Skeletal muscle cell (primary cell): ENCODE measurements around the gene RRP1.
"Not testable (repeated sequence)": the region's sequence is repeated elsewhere in the genome, so short reads cannot be mapped to it uniquely, and the experiment has no call there.

Experiments
- DNase-seq: peaks from one replicate; pipeline ENCODE4 v3.0.0-alpha.2; 2010; ENCODE audit warnings: low read depth
- H3K4me3 ChIP-seq: 2 replicates; pipeline ENCODE4 v1.5.1; 2011; ENCODE audit warnings: low read depth, mild to moderate bottlenecking, control low read depth, low read length, moderate library complexity

RRP1 gene

GRCh38 chr21:43812957-43813655 lies 23.7 kb downstream of the RRP1 start:
- H3K4me3 ChIP-seq = no peak overlapping the region
- no peak for DNase-seq

GRCh38 chr21:43813656-43813980 lies 24.2 kb downstream of the RRP1 start:
- DNase-seq = no peak
- H3K4me3 ChIP-seq = no peak overlapping the region

DNA sequence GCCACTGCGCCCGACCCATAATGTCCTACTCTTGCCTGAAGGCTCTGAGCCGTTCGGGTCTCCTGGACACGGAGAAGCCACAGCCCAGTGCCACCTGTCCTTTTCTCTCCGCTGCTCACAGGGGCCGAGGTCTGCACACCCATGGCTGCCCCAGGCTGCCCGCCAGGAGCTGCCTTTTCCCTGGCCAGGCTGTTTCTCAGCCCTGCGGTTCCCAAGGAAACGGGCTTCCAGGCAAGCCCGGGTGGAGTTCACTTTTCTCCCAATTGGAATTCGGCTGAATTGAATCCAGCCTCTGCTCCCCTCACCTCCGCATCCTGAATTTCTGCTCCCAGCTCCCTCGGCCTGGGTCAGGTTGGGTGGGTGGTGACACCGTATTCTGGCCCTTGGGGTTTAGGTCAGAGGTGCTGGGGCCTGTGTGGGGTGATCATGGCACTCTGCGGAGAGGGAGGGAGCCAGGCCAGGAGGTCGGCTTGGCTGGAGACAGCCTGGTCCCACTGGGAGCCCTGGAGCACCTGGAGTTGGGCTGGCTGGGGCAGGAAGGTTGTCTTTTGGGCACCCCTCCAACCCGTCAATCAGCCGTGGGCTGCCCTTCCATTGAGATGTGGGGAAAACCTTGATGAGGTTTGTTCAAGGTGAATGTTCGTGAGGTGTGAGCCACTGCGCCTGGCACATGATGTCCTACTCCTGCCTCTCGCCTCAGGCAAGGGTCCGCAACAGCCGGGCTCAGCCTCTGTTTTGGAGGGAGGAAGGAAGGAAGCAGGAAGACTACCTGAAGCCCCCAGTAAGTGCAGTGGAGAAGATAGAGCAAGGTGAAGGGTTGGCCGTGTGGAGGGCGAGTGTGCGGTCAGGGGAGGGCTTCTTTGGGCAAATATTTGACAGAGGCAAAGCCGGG lies 25.1 kb downstream of the RRP1 start:
- no peak for DNase-seq
- H3K4me3 ChIP-seq = no peak overlapping the region

- DNase-seq = no peak
- no peak overlapping the region for H3K4me3 ChIP-seq
These were observed 25.8 kb downstream of the RRP1 start for GRCh38 chr21:43815107-43815613.

GRCh38 chr21:43815991-43816390 lies 26.6 kb downstream of the RRP1 start:
- no peak for DNase-seq
- no peak overlapping the region for H3K4me3 ChIP-seq

DNA sequence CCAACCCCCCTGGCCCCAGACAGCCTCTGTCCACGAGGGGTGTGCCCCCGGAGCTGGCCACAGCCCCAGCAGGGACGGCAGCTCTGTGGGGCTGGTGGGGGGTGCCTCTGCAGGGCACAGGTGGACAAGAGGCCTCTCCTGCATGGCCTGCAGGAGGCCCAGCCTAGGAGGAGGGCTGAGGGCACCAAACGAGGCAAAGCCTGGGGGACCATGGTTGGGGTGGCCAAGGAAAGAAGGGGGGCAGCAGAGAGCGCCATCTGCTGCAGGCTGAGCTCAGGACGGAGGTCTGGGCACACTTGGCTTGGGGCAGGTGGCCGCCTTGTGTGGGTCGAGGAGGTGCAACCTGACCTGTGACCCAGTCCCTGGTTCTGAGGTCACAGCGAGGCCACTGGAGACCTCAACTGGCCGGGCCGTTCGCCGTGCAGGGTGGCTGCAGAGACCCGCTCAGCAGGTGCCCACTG lies 27.3 kb downstream of the RRP1 start:
- DNase-seq = no peak
- H3K4me3 ChIP-seq = no peak overlapping the region

DNA sequence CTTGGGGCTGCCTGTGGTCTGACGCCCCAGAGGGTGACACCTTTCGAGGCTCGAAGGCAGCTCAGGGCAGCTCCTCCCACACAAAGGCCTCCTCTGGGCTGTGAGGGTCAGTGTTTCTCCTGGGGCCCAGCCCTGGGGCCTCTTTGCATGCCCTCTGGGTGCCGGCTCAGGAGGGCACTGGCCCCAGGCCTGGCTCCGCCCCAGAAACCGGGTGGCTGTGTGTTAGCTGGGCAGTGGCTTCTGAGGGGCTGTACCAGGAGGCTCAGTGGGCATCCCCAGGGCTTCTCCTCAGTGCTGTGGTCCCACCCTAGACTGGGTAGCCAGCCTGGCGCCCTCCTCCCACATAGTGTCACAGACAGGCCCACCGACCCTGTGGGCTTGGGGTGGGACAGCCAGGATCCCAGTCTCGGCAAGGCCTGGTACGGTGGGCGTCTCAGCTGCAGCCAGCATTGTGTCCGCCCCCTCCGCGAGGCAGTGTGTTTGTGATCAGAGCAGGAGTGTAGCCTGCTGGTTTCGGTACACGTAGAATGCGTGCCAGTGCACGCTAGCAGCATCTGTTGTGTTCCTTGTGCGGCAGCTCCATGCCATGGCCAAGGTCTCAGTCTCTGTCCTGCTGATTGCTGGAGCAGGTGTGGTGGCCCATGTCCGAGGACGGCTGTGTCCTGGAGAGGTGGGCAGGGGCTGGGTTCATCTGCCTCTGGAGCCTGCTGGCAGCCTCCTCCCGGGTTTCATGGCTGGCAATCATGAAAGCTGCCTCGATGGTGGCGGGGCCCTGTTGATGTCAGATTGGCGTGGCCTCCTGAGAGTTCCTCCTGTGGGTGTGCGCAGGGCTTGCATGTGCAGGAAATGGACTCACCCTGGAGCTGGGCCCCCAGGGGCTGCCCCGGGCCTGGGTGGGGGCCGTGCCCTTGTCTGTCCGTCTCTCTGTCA lies 28.0 kb downstream of the RRP1 start:
- no peak overlapping the region for H3K4me3 ChIP-seq
- no peak for DNase-seq

DNA sequence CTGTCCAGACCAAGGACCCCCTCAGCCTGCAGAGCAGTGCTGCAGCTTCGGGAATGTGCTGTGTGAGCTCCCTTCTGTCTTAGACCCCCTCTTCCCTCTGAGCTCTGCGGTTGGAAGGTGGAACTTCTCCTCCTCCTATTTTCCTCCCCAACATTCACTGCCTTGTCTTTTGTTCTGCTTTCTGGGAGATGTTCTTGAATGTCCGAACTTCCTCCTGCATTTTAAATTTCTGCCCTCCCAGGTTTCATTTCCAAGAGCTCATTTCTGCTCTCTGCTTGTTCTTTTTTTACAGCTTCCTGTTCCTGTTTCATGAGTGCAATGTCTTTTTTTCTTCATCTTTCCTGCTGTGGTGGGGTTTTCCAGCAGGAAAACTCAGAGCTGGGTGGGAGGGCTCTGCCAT lies 29.3 kb downstream of the RRP1 start:
- no peak for DNase-seq
- H3K4me3 ChIP-seq = no peak overlapping the region

- H3K4me3 ChIP-seq = no peak overlapping the region
- DNase-seq = no peak
These were observed 30.4 kb downstream of the RRP1 start for GRCh38 chr21:43819511-43820405.

DNA sequence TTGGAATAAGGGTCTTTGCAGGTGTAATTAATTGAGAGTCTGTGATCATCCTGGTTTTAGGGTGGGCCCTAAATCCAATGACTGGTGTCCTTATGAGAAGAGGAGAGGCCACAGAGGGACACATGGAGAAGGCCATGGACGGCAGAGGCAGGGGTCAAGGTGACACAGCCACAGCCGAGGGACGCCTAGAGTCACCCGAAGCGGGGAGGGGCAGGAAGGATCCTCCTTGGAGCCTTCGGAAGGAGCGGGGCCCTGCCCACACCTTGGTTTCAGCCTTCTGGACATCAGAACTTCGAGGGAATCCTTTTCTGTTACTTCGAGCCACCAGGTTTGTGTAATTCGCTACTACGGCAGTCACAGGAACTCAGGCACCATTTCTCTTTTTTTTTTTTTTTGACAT lies 31.1 kb downstream of the RRP1 start:
- DNase-seq = no peak
- H3K4me3 ChIP-seq = no peak overlapping the region

DNA sequence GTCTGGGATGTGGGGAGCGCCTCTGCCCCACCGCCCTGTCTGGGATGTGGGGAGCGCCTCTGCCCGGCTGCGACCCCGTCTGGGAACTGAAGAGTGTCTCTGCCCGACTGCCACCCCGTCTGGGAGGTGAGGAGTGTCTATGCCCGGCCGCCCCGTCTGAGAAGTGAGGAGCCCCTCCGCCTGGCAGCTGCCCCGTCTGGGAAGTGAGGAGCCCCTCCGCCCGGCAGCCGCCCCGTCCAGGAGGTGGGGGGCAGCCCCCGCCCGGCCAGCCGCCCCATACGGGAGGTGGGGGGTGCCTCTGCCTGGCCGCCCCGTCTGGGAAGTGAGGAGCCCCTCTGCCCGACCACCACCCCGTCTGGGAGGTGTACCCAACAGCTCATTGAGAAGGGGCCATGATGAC lies 32.8 kb downstream of the RRP1 start:
- not testable (repeated sequence) for H3K4me3 ChIP-seq, DNase-seq

DNA sequence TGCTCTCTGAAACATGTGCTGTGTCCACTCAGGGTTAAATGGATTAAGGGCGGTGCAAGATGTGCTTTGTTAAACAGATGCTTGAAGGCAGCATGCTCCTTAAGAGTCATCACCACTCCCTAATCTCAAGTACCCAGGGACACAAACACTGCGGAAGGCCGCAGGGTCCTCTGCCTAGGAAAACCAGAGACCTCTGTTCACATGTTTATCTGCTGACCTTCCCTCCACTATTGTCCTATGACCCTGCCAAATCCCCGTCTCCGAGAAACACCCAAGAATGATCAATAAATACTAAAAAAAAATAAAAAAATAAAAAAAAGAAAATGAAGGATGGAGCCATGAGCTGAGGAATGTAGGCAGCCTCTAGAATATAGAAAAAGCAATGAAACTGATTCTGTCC lies 33.4 kb downstream of the RRP1 start:
- H3K4me3 ChIP-seq, DNase-seq: not testable (repeated sequence)

GRCh38 chr21:43824333-43825241 lies 35.2 kb downstream of the RRP1 start:
- no peak overlapping the region for H3K4me3 ChIP-seq
- DNase-seq = no peak

DNA sequence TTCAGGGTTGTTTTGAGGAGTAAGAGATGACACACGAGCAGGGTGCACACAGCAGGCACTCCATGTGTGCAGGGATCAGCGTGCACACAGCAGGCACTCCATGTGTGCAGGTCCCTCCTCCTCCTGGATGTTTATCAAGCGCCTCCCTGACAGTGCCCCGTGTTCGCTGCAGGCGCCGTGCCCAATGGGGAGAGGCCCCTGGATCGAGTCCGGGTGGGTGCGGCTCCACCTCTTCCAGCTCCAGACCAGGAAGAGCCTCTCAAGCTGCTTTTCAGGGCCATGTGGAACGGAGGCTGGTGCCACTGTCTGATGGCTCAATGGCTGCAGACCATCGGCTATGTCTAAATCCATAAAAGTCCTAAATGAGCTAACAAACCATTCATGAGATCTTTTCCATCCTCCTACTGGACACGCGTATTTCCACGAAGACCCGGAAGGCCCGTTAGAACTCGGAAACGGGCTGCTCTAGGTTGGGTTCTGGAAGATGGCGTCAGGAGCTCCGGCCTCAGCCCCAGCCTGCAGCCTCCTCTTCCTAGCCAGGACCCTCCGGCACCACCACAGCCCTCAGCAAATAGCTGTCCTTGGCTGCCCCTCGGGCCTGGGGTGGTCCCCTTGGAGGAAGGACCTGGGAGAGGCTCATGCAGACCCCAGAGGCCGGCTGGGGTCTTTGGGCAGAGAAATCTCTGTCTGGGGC lies 36.0 kb downstream of the RRP1 start:
- DNase-seq = no peak
- H3K4me3 ChIP-seq = no peak overlapping the region

DNA sequence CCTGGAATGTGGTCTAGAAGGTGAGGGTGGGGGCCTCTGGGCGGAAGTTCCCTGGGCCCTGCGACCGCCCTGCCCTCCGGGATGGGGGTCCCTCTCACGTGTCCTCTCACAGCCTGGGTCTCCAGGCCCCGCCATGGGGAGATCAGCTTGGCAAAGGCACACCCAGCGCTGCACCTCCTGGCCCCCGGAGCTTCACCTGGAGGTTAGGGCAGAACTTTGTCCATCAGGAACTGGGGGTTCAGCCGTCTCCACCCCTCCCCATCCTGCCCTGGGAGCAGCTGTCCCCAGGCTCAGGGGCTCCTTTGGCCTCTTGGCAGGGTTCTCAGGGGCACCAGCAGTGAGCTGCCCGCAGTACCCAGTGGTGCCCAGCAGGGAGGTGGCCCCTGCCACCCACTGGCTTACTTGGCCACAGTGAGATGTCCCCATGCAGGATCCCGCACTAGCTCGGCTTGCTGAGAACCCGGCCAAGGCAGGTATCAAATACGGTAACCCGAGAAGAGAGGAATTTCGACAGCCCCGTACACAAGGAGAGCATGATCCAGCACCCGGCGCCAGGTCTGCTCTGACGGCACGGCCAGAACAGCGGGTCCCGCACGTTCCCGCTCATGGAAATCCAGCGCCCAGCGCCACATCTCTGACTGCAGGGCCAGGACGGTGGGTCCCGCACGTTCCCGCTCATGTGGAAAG lies 36.7 kb downstream of the RRP1 start:
- DNase-seq = no peak
- H3K4me3 ChIP-seq = no peak overlapping the region

DNA sequence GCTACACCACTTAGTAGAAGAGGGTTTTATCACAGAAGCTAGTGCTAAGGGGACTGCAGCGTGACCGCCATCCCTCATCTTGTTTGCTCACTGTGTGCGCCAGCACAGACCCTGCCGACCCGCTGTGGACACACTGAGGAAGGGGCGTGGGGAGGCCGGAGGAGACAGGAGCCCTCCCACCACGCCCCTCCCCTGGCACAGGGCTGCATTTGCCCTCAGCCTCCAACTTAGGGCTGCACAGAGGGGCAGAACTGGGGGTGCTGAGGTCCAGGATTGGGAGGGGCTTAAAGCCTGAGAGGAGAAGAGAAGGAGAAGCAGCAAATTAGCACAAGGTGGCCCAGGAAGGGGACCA lies 37.2 kb downstream of the RRP1 start:
- DNase-seq = no peak
- no peak overlapping the region for H3K4me3 ChIP-seq
